Activated T-helper 1 cell treated with anti-CD3 and anti-CD28 coated beads, Interleukin-2, amount 50 U/mL, for 16 hours (primary cell): ENCODE measurements around the gene ADAM8.
"Not testable (repeated sequence)": the region's sequence is repeated elsewhere in the genome, so short reads cannot be mapped to it uniquely, and the experiment has no call there.

Source experiments
- DNase-seq, 2 donors: peaks; one replicate each; pipeline ENCODE4 v3.0.0-alpha.2; 2020; ENCODE audit warnings: low read depth in 1 of 2, low spot score in 1 of 2

The ADAM8 gene

DNA sequence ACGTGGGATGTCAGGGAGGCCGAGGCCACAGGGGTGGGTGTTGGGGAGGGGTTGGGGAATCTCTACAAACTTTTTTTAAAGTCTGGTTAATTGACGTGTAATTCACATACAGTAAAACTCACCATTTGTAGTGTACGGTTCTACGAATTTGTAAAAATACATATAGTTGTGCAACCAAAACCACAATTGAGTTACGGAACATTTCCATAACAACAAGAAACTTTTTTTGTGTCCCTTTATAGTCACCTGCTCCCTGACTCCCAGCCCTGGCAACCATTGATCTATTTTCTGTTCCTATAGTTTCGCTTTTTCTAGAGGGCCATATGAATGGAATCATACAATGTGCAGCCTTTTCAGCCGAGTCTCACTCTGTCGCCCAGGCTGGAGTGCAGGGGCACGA, 41.9 kb downstream of the ADAM8 start:
- not testable (repeated sequence) for DNase-seq

DNA sequence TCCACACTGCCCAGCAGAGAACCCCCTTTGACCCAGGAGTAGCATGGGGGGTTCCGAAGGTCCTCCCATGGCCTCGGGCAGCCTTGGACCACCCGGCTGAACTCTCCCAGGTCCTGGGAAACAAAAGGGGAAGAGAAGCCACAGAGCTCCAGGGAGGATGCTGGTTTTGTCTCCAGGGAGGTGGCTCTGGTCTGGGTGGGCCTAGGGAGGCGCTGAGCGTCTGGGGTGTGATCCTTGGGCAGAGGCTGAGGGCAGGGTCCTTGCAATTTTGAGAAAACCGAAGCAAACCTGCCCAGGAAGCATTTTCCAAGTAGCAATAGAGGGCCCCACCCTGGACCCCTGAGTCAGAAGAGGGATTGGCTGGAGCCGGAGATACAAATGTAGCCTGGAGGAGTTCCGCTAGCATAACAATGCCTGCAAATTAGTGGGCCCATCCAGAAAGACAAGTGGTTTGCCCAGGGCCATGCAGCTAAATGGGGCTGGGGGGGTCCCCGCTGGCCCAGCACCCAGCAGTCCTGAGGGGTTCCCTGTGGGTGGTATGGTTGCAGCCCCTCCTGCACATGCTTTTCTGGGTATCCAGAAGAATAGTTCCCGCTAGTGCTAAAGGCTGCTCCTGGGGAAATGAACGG, 44.6 kb downstream of the ADAM8 start:
- DNase-seq = no peak

DNA sequence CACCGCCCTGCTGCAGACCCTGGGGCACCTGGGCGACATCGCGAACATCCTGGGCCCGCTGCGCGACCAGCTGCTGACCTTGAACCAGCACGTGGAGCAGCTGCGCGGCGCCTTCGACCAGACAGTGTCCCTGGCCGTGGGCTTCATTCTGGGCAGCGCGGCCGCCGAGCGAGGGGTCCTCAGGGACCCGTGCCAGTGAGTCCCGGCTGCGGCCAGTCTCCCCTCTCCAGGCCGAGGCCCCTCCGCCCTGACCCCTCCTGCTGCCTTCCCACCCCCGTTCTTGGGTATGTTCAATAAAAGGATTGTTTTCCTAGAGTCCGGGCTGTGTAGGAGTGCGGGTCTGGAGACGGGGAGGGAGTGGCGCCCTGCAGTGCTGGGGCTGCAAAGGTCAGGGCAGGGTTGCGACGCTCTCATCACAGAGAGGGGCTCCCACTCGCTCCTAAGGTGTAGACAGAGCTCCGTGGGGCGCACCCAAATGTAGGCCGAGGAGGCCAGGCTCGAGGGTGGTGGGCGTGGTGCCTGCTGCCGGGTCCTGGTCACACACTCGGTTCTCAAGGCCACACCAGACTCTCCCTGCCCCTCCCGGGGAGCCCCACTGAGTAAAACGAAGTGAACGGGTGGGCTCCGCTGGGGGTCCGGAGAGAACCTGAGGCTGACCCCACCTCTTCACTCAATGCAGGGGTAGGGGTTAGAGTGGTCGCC, 45.3 kb downstream of the ADAM8 start:
- DNase-seq = no peak

DNA sequence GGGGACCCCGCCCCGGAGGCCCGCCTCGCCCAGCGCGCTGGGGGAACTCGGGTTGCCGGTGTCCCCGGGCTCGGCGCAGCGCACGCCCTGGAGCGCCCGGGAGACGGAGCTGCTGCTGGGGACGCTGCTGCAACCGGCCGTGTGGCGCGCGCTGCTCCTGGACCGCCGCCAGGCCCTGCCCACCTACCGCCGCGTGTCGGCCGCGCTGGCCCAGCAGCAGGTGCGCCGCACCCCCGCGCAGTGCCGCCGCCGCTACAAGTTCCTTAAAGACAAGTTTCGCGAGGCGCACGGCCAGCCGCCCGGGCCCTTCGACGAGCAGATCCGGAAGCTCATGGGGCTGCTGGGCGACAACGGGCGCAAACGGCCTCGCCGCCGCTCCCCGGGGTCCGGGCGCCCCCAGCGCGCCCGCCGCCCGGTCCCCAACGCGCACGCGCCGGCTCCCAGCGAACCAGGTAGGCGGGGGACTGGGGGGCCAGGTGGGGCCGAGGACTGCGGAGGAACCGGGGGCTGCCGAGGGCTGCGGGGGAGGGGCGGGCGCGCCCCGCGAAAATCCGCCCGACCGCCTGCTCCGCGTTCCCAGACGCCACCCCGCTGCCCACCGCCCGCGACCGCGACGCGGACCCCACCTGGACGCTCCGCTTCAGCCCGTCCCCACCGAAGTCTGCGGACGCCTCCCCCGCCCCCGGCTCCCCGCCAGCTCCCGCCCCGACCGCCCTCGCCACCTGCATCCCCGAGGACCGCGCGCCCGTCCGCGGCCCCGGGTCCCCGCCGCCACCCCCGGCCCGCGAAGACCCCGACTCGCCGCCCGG, 46.1 kb downstream of the ADAM8 start:
- no peak for DNase-seq

DNA sequence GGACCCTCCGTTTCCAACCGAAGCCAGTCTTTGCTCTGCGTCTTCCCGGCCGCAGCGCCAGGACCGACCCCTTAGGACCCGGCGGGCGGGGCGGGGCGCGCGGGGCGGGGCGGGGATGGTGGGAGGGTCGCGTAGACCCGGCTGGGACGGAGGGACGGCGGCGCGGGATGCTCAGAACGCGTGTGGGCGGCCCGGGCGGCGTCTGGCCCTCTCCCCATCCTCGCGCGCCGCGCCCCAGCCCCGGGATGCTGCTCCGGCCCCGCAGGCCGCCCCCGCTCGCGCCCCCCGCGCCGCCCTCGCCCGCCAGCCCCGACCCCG, 46.7 kb downstream of the ADAM8 start, which contains the start of gene UTF1:
Gene UTF1 (plus strand): TSS at position 174 of the 318 bp plus-strand sequence. CDS start 72 bp downstream, at position 246.
- DNase-seq = no peak

DNA sequence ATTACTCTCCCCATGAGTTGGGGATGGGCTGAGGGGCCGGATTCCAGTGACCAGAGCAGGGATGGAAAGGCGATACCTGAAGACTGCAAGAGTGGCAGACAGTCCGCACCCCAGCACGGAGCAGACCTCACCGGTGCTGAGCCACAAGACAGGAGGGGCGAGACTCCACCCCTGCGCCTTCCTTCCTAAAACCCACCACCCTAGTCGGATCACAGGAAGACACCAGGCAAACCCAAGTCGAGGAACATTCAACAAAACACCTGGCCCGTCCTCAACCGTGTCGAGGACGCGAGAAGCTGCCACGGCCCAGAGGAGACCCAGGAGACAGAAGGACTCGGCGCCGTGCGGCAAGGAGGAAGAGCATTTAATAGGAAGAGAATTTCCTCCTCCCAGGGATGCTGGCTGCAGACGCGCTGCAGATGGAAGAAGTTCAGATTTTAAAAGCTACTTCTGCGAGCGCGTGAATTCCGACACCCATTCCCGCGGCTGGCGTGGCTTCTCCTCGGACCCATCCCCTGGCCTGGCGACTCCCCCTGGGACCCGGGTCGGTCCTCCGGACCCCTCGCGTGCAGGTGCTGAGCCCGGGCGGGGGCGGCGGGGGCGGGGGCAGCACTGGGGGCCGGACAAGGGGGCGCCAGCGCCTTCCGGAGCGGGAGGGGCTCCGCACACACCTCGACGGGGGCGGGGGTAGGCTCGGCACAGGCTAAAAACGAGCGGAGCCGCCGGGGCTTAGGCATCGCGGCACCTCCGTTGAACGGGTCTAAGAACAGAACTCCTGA, 47.2 kb downstream of the ADAM8 start:
- no peak for DNase-seq

DNA sequence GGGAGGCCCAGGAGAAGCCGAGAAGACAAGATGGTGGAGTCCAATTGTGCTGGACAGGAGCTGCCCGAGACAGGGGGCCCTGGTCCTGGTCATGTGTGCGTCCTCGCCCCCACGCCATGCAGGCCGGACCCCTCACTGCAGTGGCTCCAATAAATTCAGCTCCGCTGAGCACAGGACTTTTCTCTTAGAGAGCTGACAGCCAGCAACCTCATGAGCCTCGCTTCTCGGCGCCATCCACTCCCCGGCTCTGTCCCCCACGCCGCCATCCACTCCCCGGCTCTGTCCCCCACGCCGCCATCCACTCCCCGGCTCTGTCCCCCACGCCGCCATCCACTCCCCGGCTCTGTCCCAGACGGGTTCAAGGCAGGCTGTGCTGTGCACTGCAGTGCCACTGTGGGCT, 49.4 kb downstream of the ADAM8 start:
- no peak for DNase-seq

DNA sequence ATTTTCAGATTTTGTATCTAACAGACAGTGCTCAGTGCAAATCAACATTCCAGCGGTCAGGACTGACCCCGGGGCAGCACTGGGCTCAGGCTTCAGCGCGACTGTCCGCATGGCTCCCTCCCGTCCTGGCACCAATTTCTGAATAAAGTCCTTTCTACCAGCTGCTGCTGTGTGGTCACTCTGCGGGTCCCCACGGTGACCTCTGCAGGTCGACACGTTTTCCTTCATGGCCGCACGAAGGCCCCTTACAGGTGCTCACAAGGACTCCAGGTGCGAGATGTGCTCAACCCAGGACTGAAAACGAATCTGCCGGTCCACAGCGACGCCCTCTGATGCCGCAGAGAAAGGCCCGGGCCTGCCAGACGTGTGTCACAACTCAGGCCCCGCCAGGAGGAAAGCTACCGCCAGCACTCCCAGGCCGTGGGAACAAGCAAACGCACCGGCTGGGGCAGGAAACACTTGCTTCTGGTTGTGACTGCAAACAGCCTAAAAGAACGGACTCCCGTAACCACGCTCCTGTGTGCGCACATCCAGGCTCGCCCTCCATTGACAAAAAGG, 50.3 kb downstream of the ADAM8 start:
- DNase-seq = no peak

DNA sequence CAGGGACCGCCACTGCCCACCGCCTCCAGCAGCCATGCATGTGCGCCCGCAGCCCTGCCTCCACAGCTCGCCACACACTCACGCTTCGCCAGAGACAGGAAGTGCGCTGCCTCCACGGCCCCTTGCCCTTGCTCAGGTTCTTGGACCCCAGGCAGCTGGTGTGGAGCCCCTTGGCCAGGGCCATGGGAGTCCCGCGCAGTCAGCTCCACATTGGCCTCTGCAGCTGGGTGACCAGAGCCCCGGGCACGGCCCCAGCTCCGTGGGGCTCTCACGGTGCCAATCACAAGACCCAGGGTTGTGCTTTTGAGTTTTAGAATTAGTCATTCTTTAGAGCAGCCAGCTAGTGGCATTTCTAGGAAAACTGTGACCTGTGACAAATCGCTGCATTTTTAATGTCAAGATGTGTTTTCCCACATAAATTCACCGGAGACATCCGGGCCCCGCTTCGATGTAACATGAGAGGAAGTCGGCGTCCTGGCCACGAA, 50.9 kb downstream of the ADAM8 start:
- DNase-seq = no peak

DNA sequence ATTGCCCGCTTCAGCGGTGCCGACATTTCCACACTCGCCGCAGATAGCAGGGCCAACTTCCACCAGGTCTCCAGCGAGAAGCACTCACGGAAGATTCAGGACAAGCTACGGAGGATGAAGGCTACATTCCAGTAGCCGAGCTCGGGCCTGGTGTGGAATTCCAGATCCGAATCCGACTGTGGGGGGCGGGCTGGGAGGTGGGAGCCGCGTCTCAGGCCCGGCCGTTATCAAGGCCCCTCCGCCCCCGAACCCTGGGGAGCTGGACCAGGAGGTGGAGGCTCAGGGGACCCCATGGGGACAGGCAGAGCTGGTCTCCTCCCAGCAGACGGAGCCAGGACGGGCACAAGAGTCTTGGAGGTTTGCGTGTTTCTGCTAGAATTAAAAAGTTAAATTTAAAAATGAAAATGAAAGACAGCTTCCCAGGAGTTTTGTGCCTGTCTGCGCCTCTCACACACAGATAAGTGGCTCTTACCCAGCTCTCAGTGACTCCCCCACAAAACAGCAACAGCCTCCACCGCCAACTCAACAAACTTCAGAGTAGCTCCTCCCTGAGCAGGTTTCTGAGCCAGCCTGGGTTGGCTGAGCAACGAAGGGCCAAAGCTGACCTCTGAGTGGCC, 51.8 kb downstream of the ADAM8 start:
- no peak for DNase-seq

DNA sequence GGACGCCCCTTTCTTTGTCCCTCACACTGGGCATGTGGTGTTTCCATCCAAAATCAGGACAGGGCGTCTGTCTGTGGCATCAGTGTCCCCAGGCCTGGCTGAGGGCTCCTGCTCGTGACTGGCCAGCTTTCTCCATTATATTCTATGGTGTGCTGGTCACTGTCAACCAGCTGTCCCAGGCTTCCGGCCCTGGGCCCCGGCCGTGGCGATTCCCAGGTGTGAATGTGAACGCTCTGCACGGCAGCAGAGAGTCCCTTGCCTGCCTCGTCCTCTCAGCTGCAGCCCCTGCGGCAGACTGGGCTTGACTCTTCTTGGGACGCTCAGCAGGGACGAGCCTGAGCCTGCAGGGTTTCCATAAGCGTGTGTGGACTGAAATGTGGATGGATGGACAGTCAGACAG, 52.6 kb downstream of the ADAM8 start:
- DNase-seq = no peak

DNA sequence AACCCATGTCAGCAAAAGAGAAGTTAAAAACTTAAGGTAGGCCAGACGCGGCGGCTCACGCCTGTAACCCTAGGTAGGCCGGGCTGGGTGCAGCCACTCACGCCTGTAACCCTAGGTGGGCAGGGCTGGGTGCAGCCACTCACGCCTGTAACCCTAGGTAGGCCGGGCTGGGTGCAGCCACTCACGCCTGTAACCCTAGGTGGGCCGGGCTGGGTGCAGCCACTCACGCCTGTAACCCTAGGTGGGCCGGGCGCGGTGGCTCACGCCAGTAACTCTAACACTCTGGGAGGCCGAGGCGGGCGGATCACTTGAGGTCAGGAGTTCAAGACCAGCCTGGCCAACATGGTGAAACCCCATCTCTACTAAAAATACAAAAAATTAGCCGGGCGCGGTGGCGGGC, 54.9 kb downstream of the ADAM8 start:
- not testable (repeated sequence) for DNase-seq

DNA sequence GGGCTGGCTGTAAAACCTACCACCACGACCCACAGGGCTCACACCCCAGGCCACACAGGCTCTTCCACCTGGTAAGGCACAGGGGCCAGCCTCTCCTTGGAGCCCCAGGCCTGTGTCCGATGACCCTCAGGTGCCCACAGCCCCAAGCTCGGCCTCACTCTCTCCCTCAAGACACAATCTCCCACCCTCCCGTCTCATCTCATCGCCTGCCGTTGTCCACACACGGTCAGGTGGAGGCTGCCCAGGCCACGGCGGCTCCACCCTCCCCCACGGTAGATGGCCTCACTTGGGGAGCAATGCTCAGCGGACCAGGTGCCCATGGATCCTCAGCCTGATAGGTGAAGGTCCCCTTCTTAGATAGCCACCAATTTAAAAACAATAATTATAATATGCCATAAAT, 55.3 kb downstream of the ADAM8 start:
- DNase-seq = no peak

DNA sequence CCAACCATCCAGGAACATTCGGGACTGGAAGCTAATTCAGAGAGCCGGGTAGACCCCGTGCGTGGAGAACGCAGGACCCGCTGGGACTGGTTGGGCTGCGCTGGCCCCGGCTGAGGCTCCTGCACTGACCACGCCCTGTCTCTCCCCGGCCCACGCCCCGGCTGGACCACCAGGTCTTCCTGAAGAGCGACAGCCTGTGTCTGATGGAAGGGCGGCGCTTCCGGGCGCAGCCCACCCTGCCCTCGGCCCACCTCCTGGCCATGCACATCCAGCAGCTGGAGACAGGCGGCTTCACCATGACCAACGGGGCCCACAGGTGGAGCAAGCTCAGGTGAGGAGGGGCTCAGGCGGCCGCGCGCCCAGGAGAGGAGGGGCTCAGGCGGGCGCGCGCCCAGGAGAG, 56.9 kb downstream of the ADAM8 start:
- DNase-seq = no peak

DNA sequence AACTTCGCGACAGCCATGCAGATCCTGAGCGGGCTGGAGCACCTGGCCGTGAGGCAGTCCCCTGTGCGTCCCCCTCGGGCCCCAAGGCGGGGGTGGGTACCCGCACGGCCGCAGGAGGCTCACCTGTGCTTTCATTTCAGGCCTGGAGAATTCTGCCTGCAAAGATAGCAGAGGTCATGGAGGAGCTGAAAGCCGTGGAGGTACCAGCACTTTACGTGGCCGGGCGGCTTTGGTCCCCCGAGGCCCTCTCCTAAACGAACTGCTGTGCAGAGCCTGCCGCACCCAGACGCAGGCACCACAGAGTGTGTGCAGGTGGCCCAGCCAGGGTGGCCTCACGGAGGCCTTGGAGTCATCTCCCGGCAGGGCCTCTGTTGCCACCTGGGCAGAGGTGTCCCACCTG, 57.8 kb downstream of the ADAM8 start:
- no peak for DNase-seq

DNA sequence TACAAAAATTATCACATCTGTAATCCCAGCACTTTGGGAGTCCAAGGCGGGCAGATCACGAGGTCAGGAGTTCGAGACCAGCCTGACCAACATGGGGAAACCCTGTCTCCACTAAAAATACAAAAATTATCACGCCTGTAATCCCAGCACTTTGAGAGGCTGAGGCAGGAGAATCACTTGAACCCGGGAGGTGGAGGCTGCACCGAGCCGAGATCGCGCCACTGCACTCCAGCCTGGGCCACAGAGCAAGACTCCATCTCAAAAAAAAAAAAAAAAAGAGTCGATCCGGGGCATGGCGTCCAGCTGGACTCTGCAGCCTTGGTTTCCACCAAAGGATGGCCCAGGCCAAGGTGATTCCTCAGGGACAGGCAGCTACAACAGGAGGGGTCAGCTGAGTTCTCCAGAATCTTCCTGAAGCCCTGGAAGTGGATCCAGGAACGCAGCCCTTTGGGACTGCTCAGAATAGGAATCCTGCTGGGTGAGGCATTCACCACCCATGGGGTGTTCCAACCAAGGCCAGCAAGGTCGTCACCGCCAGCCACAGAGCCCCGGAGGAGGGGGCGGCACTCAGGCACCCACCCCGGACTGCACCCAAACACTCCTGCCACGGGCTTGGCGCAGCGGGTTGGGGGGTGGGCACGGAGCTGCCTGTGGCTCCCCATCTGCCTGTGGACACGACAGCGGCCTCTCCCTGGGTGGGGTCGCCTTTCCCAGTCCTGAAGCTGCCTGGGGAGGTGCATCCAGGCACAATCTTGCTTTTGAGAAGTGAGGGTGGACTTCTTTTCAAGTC, 58.7 kb downstream of the ADAM8 start:
- no peak for DNase-seq

DNA sequence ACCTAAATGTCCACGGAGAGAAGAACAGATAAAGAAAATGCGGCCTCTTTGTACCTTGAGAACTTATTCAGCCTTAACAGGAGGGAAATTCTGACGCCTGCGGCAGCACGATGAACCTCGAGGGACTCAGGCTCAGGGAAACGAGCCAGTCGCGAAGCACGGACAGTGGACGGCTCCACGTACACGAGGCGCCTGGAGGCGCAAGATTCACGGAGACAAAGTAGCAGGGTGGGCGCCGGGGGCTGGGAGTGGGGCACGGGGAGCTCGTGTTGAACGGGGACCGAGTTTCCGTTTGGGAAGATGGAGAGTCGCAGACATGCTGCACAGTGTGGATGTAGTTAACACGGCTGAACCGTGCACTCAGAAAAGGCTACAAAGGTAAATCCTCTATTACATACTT, 59.9 kb downstream of the ADAM8 start:
- no peak for DNase-seq

DNA sequence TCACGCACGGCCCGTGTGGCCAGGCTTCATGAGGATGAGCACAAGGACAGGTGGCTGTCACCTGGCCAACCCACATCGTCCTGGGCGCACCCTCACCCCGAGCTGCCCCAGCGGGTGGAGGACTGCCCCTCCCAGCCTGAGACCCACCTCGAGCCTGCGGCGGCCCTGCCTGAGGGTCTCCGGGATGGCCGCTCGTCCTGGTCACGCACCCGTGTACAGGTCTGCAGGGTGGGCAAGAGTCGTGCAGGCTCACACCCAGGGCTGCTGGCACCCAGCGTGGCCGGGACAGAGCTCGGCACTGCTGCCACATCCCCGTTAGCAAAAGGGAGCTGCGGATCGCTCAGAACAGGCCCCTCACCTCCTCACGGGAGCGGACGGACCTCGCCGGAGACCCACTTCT, 61.1 kb downstream of the ADAM8 start:
- DNase-seq = no peak

DNA sequence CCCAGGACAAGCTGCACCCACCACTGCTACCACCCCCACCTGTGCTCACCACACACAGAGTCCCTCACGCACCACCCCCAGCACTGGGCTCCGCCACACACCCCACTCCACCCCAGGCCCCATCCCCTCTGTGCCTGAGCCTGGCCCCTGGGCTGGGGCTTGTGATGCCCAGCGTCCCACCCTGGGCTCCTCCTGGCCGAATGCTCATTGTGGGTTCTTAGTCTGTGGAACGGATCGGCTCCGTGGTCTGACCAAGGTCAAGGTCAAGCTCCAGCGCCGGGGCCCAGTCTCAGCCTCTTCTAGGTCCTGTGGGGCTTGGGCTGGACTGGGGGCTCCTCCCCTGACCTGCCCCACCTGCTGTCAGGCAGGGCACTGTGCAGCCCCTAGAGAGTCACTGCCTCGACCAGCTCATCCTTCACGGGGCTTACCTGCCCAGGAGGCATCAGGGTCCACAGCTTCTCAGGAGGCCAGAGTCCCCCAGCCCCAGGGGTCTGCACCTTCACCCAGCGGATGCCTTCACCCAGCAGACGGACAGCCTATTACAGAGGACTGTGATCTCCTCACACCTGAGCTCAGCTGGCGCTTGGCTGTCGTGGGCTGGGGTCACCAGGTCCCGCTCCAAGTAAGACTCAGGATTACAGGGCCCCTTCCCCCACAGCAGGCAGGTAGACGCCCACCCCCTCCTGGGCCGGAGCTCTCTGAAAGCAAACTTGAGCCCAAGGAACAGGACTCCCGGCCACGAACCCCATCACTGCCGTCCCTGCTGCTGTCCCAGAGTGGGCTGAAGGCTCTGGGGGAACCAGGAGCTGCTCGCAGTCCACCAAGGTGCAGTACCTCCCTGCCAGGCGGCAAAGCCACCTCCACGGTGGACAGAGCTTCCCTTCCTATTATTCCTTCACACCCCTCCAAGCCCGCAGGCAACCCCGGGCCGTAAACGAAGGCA, 61.9 kb downstream of the ADAM8 start:
- DNase-seq = no peak
